ENCODE results near the gene MAB21L4. TPM values are rescaled to one million over a fixed set of nuclear protein-coding genes. Genes with fewer than 3 reads are reported as not detected.

MAB21L4 gene
- total and polyA plus RNA-seq, 2 experiments from 2014 or later: not detected

GRCh38 chr2:240906911-240907590, 11.1 kb upstream of the MAB21L4 start:
- H4K20me1 ChIP-seq (replicated peaks; ENCODE audit: insufficient read depth): no peaks in the 10 kb centered on the region
- H3K4me3 Mint-ChIP-seq: no peak overlapping the region

More at GRCh38 chr2:240906911-240907590, 11.1 kb upstream of the MAB21L4 start:
- Mint-ChIP-seq H3K27ac (no peak overlapping the region), H3K27me3 (ENCODE audit: insufficient read depth, low read depth, poor library complexity) (peaks cover 3% of the 10 kb centered on the region), H3K9me3 (peaks cover 3% of the 10 kb centered on the region; the same call in 1 of the 3 replicates), H3K4me1 (no peaks in the 10 kb centered on the region), H3K36me3 (ENCODE audit: low read depth) (no peaks in the 10 kb centered on the region)
- Histone ChIP-seq H3K27me3 (ENCODE audit: insufficient read depth) (no peaks in the 10 kb centered on the region), H3K36me3 (ENCODE audit: insufficient read depth) (no peaks in the 10 kb centered on the region), H2AFZ (no peak overlapping the region), H3K4me2 (no peak overlapping the region), H3K27ac (ENCODE audit: low read depth) (no peak overlapping the region), H3K4me1 (ENCODE audit: insufficient read depth) (no peaks in the 10 kb centered on the region), H3F3A (replicated peaks; ENCODE audit: low read depth) (no peaks in the 10 kb centered on the region), H3K79me2 (replicated peaks; ENCODE audit: insufficient read depth) (no peaks in the 10 kb centered on the region), H3K9me2 (ENCODE audit: insufficient read depth) (no peaks in the 10 kb centered on the region), H3K4me3 (no peak overlapping the region)
- TF ChIP-seq EZH2 (IDR thresholded peaks at IDR 0.05; ENCODE audit: low read depth, unreplicated experiment): no peak
- TF ChIP-seq ZNF462 (CRISPR knock-in tag; IDR thresholded peaks at IDR 0.05): no peak
- TF ChIP-seq EZH2phosphoT487 (IDR thresholded peaks at IDR 0.05; ENCODE audit: unreplicated experiment): no peak
- TF ChIP-seq ETS1 (IDR thresholded peaks at IDR 0.05): no peak
- no peak for DNase-seq (ENCODE audit: low spot score)
- ATAC-seq: peak; percentile 31; the same call in 2 of the 3 replicates

Data from GM23338 (cell line).